ENCODE measurements around the gene VAV1. TPM values are rescaled to one million over a fixed set of nuclear protein-coding genes. Genes with fewer than 3 reads are reported as not detected.

VAV1 gene
- total RNA-seq, 6 experiments from 2014 or later, result 1.1 to 7.9 (median 3.1) TPM

DNA sequence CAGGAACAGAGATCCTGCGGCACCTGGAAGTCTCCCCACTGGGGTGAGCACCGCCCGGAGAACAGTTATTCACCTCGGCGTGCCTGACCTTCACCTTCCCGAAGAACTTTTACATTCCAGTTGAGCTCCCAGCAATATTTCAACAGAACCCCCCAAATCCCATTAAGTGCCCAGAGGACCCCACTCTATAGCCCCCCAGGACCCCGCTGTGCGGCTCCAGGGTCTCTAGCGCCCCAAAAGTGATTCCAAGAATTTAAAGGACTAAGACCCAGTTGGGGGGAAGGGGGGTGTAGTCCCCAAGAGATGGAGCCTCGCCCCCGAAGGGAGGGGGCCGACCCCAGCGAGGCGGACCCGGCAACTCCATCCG is 35.6 kb upstream of the VAV1 start:
- peaks cover 4 to 35% (median 17%) of the 10 kb centered on the region in 4 donors for H3K4me1 ChIP-seq
- no peaks in the 10 kb centered on the region for H3K27me3 ChIP-seq
- ATAC-seq (no peak), DNase-seq (peak in 1 of 3 donors; percentile 30)
- TF ChIP-seq, protein P1, sequence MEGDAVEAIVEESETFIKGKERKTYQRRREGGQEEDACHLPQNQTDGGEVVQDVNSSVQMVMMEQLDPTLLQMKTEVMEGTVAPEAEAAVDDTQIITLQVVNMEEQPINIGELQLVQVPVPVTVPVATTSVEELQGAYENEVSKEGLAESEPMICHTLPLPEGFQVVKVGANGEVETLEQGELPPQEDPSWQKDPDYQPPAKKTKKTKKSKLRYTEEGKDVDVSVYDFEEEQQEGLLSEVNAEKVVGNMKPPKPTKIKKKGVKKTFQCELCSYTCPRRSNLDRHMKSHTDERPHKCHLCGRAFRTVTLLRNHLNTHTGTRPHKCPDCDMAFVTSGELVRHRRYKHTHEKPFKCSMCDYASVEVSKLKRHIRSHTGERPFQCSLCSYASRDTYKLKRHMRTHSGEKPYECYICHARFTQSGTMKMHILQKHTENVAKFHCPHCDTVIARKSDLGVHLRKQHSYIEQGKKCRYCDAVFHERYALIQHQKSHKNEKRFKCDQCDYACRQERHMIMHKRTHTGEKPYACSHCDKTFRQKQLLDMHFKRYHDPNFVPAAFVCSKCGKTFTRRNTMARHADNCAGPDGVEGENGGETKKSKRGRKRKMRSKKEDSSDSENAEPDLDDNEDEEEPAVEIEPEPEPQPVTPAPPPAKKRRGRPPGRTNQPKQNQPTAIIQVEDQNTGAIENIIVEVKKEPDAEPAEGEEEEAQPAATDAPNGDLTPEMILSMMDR (IDR thresholded peaks at IDR 0.05), result peak in 1 of 4 donors; percentile 2
- TF ChIP-seq POLR2A (IDR thresholded peaks at IDR 0.05), result no peak
- H3K27ac ChIP-seq, result peak overlapping the region; percentile 84 to 97 (median 95)
- WGBS (ENCODE audit: insufficient coverage, low coverage, low lambda C conversion rate, missing lambda C conversion rate), result 0% methylated on average over 14 of the region's 16 CpGs
- no peaks in the 10 kb centered on the region for H3K9me3 ChIP-seq
- H3K36me3 ChIP-seq, result peaks cover 0 to 6% (median 0%) of the 10 kb centered on the region in 4 donors
- peak overlapping the region; percentile 82 to 96 (median 94) for H3K4me3 ChIP-seq
- intact Hi-C loops (cut with DNase I), result loop anchor here in 1 of 2 donors (10.0 kb wide), 1 partner anchor 128 kb away; no protein-coding TSS in a partner anchor

DNA sequence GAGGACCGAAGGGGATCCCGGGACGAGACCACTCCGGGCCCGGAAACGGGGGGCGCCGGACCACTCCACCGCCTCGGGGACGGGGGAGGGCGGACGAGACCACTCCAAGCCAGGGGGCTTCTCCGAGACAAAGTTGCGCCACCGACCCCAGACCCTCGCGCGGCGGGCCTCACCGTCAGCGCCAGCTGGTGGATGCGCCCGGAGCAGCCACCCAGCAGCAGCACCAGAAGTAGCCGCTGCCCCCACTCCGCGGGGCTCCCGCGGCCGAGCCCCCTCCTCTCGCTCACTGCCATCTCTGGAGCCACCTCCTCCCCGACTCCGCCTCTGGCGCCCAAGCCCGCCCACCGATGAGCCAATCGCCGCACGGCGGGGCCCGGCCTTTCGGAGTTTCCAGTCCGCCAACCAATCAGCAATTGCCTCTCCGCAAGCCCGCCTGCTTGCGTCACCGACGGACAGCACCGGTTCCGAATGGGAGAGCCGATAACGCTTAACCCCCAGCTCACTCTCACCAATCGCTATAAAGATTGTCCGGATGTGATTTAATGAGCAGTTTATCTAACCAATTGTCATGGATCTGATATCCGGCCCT is 35.1 kb upstream of the VAV1 start, which contains the start of gene GPR108:
Gene GPR108, minus strand, starts transcription at position 297 of the 589 bp plus-strand sequence. Its CDS starts 4 bp downstream, at position 293.
- Histone ChIP-seq H3K4me1 (peaks cover 4 to 35% (median 18%) of the 10 kb centered on the region in 4 donors), H3K27me3 (no peaks in the 10 kb centered on the region), H3K36me3 (peaks cover 0 to 6% (median 0%) of the 10 kb centered on the region in 4 donors), H3K4me3 (peak within 1 kb of the TSS; percentile 82 to 96 (median 94)), H3K9me3 (no peaks in the 10 kb centered on the region), H3K27ac (peak within 1 kb of the TSS; percentile 84 to 97 (median 95))
- TF ChIP-seq, protein P1 (IDR thresholded peaks at IDR 0.05), result no peak
- TF ChIP-seq POLR2A (IDR thresholded peaks at IDR 0.05), result peak; percentile 65
- intact Hi-C loops (cut with DNase I), result loop anchor here in 1 of 2 donors (10.0 kb wide), 1 partner anchor 127 kb away; no protein-coding TSS in a partner anchor
- peak; percentile 99 to 100 (median 100) for DNase-seq
- whole genome bisulfite sequencing (ENCODE audit: insufficient coverage, low coverage, low lambda C conversion rate, missing lambda C conversion rate), result 0% methylated on average over 21 of the region's 55 CpGs
- peak; percentile 59 to 83 (median 76) for ATAC-seq

DNA sequence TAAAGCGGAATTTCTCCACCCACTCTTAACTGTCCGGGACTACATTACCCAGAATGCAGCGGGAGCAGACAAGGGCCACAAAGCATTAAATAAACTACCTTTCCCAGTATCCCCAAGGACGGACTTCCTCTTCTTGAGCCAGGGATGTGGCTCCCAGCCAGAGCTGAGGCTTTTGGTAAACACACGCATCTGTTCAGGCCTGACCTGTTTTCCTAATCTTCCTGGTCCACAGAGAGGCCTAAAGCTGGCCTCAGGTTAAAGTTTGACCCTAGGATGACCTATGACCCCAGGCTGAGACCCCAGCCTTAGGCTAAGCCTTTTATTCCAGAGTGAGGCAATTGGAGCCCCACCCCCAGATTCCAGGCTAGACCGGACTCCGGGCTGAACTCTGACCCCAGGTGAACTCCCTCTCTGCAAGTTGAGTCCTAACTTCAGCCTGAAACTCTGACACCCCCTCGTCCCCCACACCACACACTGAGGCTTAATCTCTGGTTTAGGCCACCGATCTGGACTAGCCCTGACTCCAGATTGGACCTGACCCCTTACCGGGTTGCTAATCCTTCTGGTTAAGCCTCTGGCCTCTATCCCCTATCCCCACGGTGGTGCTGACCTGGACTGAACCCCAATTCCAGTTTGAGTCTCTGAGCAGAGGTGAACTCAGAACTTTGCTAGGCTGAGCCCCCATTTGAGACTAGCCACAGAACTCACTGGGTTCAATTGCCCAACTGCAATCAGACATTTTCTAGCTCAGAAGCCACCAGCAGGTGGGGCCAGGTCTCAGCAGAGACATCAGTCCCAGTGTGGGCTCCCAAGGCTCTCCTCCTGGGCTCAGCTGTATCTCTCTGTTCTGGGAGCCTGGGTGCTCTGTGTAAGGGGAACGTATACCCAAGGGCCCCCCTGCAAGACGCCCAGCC is 34.4 kb upstream of the VAV1 start:
- Histone ChIP-seq H3K9me3 (no peaks in the 10 kb centered on the region), H3K27ac (peak overlapping the region; percentile 77 to 93 (median 85)), H3K4me3 (peak overlapping the region; percentile 15 to 72 (median 52)), H3K36me3 (peaks cover 0 to 6% (median 0%) of the 10 kb centered on the region in 4 donors), H3K27me3 (no peaks in the 10 kb centered on the region), H3K4me1 (peaks cover 4 to 35% (median 18%) of the 10 kb centered on the region in 4 donors)
- WGBS (ENCODE audit: insufficient coverage, low coverage, low lambda C conversion rate, missing lambda C conversion rate), result 2% methylated on average over 11 of the region's 13 CpGs
- TF ChIP-seq, protein P1 (IDR thresholded peaks at IDR 0.05), result peak; percentile 67 to 78 (median 72)
- no peak for TF ChIP-seq POLR2A (IDR thresholded peaks at IDR 0.05)
- peak; percentile 45 to 60 (median 49) for ATAC-seq
- peak; percentile 96 to 99 (median 97) for DNase-seq
- intact Hi-C loops (cut with DNase I), result loop anchor here in 1 of 2 donors (10.0 kb wide), 1 partner anchor 127 kb away; no protein-coding TSS in a partner anchor

DNA sequence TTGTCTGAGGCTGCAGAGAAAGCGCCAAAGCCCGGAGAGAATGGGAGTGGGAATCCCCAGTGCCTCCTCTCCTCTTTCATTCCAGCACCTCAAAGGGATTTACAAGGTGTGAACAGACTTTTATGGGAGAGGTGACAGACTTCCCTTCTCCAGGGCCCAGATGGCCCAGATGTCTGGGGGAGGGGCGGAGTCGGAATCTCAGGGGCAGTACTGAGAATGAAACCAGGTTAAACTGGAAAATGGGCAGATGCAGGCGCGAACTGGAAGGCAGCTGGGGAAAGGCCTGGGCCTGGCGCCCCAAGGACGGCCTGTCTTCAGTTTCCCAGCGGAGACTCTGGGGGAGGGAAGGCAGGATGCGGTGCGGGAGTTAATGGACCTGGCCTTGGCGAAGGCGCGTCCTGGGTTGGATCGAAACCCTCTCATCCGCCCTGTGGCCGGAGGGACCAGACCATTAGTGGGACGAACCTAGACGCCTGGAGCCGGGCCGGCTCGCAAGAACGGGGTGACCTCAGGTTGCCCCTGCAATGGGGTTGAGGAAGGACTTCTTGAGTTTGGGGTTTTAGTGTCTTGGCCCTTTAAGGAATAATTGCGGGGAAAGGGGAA is 33.6 kb upstream of the VAV1 start:
- DNase-seq, result peak in 2 of 3 donors; percentile 59 to 74
- intact Hi-C loops (cut with DNase I), result loop anchor here in 1 of 2 donors (10.0 kb wide), 1 partner anchor 126 kb away; no protein-coding TSS in a partner anchor
- Histone ChIP-seq H3K9me3 (no peaks in the 10 kb centered on the region), H3K27ac (peak overlapping the region; percentile 77 to 93 (median 85)), H3K27me3 (no peaks in the 10 kb centered on the region), H3K4me3 (peak overlapping the region; percentile 15 to 72 (median 52)), H3K4me1 (peaks cover 4 to 35% (median 18%) of the 10 kb centered on the region in 4 donors), H3K36me3 (peaks cover 0 to 9% (median 0%) of the 10 kb centered on the region in 4 donors)
- WGBS (ENCODE audit: insufficient coverage, low coverage, low lambda C conversion rate, missing lambda C conversion rate), result 2% methylated on average over 17 of the region's 24 CpGs
- TF ChIP-seq, protein P1 (IDR thresholded peaks at IDR 0.05), result no peak
- TF ChIP-seq POLR2A (IDR thresholded peaks at IDR 0.05), result no peak
- ATAC-seq, result no peak
